Mesodermal cell (in vitro differentiated cells): ENCODE results near the gene SPINK5. TPM values are rescaled to one million over a fixed set of nuclear protein-coding genes. Genes with fewer than 3 reads are reported as not detected.
"Not testable (repeated sequence)": the region's sequence is repeated elsewhere in the genome, so short reads cannot be mapped to it uniquely, and the experiment has no call there.

Experiments
- H3K27ac ChIP-seq: 2 replicates; pipeline ENCODE4 v1.7.0; 2013; ENCODE audit warnings: mild to moderate bottlenecking, low read depth, low read length, moderate library complexity; ENCODE audit not compliant: severe bottlenecking
- H3K36me3 ChIP-seq: 2 replicates; pipeline ENCODE4 v1.7.1; 2013; ENCODE audit warnings: mild to moderate bottlenecking, low read length, moderate library complexity; ENCODE audit not compliant: control insufficient read depth, insufficient read depth
- H3K4me1 ChIP-seq: one replicate; pipeline ENCODE4 v1.7.1; 2013; ENCODE audit warnings: mild to moderate bottlenecking, low read length; ENCODE audit not compliant: insufficient read depth, control insufficient read depth, poor library complexity, severe bottlenecking
- H3K4me3 ChIP-seq: 2 replicates; pipeline ENCODE4 v1.7.0; 2013; ENCODE audit warnings: low read length, control low read depth, mild to moderate bottlenecking; ENCODE audit not compliant: insufficient read depth, poor library complexity, severe bottlenecking; ENCODE audit errors: extremely low read depth
- H3K9me3 ChIP-seq: 2 replicates; pipeline ENCODE4 v1.7.1; 2013; ENCODE audit warnings: mild to moderate bottlenecking, low read length, moderate library complexity; ENCODE audit not compliant: control insufficient read depth
- WGBS, 2 experiments: methylation state at CpG; one replicate each; pipeline ENCODE4 v1.1.5; 2013; ENCODE audit warnings: missing lambda C conversion rate in 2 of 2; ENCODE audit not compliant: insufficient coverage in 2 of 2; 5-methylcytosine and 5-hydroxymethylcytosine counted together
- polyA plus RNA-seq, 2 experiments: library from polyadenylated mRNA; stranded (reverse); fragments of 50-300 nt; gene quantifications; one replicate each; pipeline ENCODE4 v1.2.3, GENCODE V29; 2013

The SPINK5 gene
- 5.4 TPM for polyA plus RNA-seq (2013, experiment 1 of 2)
- 5.6 TPM for polyA plus RNA-seq (2013, experiment 2 of 2)

- no peak within 1 kb of the TSS for H3K27ac ChIP-seq
- 93 to 100% methylated on average over 4 of the region's 5 CpGs for WGBS, 2 experiments
Observed at GRCh38 chr5:148063861-148064260, at the start of gene SPINK5. SPINK5 (plus strand) TSS chr5:148063980; CDS start chr5:148064045, 65 bp downstream.

GRCh38 chr5:148014276-148014675 is 49.5 kb upstream of the SPINK5 start:
- no peaks in the 10 kb centered on the region for H3K9me3 ChIP-seq
- H3K27ac ChIP-seq, result no peak overlapping the region
- H3K4me1 ChIP-seq, result peaks cover 10% of the 10 kb centered on the region
- no peak overlapping the region for H3K4me3 ChIP-seq
- 86 to 100% methylated on average over 1 of the region's 3 CpGs for WGBS, 2 experiments
- no peaks in the 10 kb centered on the region for H3K36me3 ChIP-seq

More at GRCh38 chr5:148063861-148064260, at the start of gene SPINK5:
- Histone ChIP-seq H3K4me3 (no peak within 1 kb of the TSS), H3K36me3 (no peaks in the 10 kb centered on the region), H3K4me1 (no peaks in the 10 kb centered on the region), H3K9me3 (no peaks in the 10 kb centered on the region)

GRCh38 chr5:148020257-148020988 is 43.4 kb upstream of the SPINK5 start:
- Histone ChIP-seq H3K9me3 (no peaks in the 10 kb centered on the region), H3K4me1 (no peaks in the 10 kb centered on the region), H3K27ac (no peak overlapping the region), H3K36me3 (no peaks in the 10 kb centered on the region), H3K4me3 (no peak overlapping the region)
- 88 to 92% methylated on average over 1 of the region's 3 CpGs for WGBS, 2 experiments

GRCh38 chr5:148027505-148027904 is 36.3 kb upstream of the SPINK5 start:
- WGBS, 2 experiments, result 100% methylated on average over 1 of the region's 3 CpGs
- Histone ChIP-seq H3K4me1 (no peaks in the 10 kb centered on the region), H3K27ac (no peak overlapping the region), H3K36me3 (no peaks in the 10 kb centered on the region), H3K9me3 (no peaks in the 10 kb centered on the region), H3K4me3 (no peak overlapping the region)

GRCh38 chr5:148029131-148029530 is 34.6 kb upstream of the SPINK5 start:
- H3K27ac ChIP-seq, result no peak overlapping the region
- WGBS, 2 experiments, result 93% methylated on average over 2 of the region's 4 CpGs; no CpG with 5 or more reads in 1 of the 2 experiments
- H3K36me3 ChIP-seq, result no peaks in the 10 kb centered on the region

GRCh38 chr5:148033134-148033533 is 30.6 kb upstream of the SPINK5 start:
- Histone ChIP-seq H3K9me3 (no peaks in the 10 kb centered on the region), H3K36me3 (no peaks in the 10 kb centered on the region), H3K4me1 (no peaks in the 10 kb centered on the region), H3K4me3 (no peak overlapping the region), H3K27ac (no peak overlapping the region)
- 80 to 100% methylated on average over 1 of the region's 1 CpG for WGBS, 2 experiments

More at GRCh38 chr5:148029131-148029530, 34.6 kb upstream of the SPINK5 start:
- no peaks in the 10 kb centered on the region for H3K9me3 ChIP-seq
- no peak overlapping the region for H3K4me3 ChIP-seq
- H3K4me1 ChIP-seq, result no peaks in the 10 kb centered on the region

GRCh38 chr5:148035676-148036075 is 28.1 kb upstream of the SPINK5 start:
- Histone ChIP-seq H3K4me3 (no peak overlapping the region), H3K27ac (no peak overlapping the region), H3K9me3 (no peaks in the 10 kb centered on the region), H3K4me1 (no peaks in the 10 kb centered on the region), H3K36me3 (no peaks in the 10 kb centered on the region)

GRCh38 chr5:148042881-148043280 is 20.9 kb upstream of the SPINK5 start:
- Histone ChIP-seq H3K4me3 (no peak overlapping the region), H3K36me3 (no peaks in the 10 kb centered on the region), H3K9me3 (no peaks in the 10 kb centered on the region), H3K4me1 (no peaks in the 10 kb centered on the region), H3K27ac (no peak overlapping the region)
- WGBS, 2 experiments, result 88 to 94% methylated on average over 3 to 4 of the region's 5 CpGs

GRCh38 chr5:148043705-148044104 is 20.1 kb upstream of the SPINK5 start:
- Histone ChIP-seq H3K36me3 (no peaks in the 10 kb centered on the region), H3K27ac (no peak overlapping the region), H3K4me3 (no peak overlapping the region), H3K4me1 (no peaks in the 10 kb centered on the region), H3K9me3 (no peaks in the 10 kb centered on the region)
- WGBS, 2 experiments, result 100% methylated on average over 2 of the region's 2 CpGs; no CpG with 5 or more reads in 1 of the 2 experiments

GRCh38 chr5:148055160-148055559 is 8.6 kb upstream of the SPINK5 start:
- H3K9me3 ChIP-seq, result peaks cover 18% of the 10 kb centered on the region
- 79 to 82% methylated on average over 2 of the region's 2 CpGs for WGBS, 2 experiments
- H3K4me3 ChIP-seq, H3K4me1 ChIP-seq, H3K36me3 ChIP-seq, H3K27ac ChIP-seq: not testable (repeated sequence)

- Histone ChIP-seq H3K9me3 (peaks cover 10% of the 10 kb centered on the region), H3K4me3 (no peak overlapping the region), H3K4me1 (no peaks in the 10 kb centered on the region), H3K27ac (no peak overlapping the region), H3K36me3 (no peaks in the 10 kb centered on the region)
- 43 to 50% methylated on average over 1 of the region's 2 CpGs for WGBS, 2 experiments
Observed at GRCh38 chr5:148060309-148060708, 3.5 kb upstream of the SPINK5 start.
